ENCODE results near the gene MYBPC2. TPM values are rescaled to one million over a fixed set of nuclear protein-coding genes. Genes with fewer than 3 reads are reported as not detected.

MYBPC2 gene
- total RNA-seq, 1 donor from 2014 or later = not detected

- Mint-ChIP-seq H3K27me3 (ENCODE audit: low read depth, unreplicated experiment) (no peaks in the 10 kb centered on the region), H3K27ac (ENCODE audit: unreplicated experiment) (no peak overlapping the region), H3K4me3 (ENCODE audit: unreplicated experiment) (no peak overlapping the region), H3K36me3 (ENCODE audit: low read depth, unreplicated experiment) (no peaks in the 10 kb centered on the region), H3K4me1 (ENCODE audit: low read depth, unreplicated experiment) (no peaks in the 10 kb centered on the region), H3K9me3 (ENCODE audit: unreplicated experiment) (peaks cover 40% of the 10 kb centered on the region)
- no peak for DNase-seq (ENCODE audit: low read depth)
- peaks cover 13% of the 10 kb centered on the region for H4K20me1 ChIP-seq (ENCODE audit: insufficient read depth, low read length)
- no peaks in the 10 kb centered on the region for H3K36me3 ChIP-seq (ENCODE audit: insufficient read depth, low read length)
- no peak overlapping the region for H3K4me3 ChIP-seq (ENCODE audit: insufficient read depth, low read depth, low read length)
- no peak for FAIRE-seq
- H3K9ac ChIP-seq (ENCODE audit: low read length) = no peak overlapping the region
- no peaks in the 10 kb centered on the region for H3K79me2 ChIP-seq (ENCODE audit: insufficient read depth, low read length)
- H2AFZ ChIP-seq (ENCODE audit: low read depth, low read length) = no peak overlapping the region
- H3K27me3 ChIP-seq (ENCODE audit: insufficient read depth, low read length) = peaks cover 9% of the 10 kb centered on the region
- H3K9me3 ChIP-seq (ENCODE audit: insufficient read depth, low read depth, low read length) = no peaks in the 10 kb centered on the region
- H3K4me1 ChIP-seq (ENCODE audit: insufficient read depth, low read length) = no peaks in the 10 kb centered on the region
- TF ChIP-seq EZH2 (IDR thresholded peaks at IDR 0.05; ENCODE audit: insufficient read depth, low read length) (no peak), CTCF (IDR thresholded peaks at IDR 0.05; ENCODE audit: insufficient read depth, low read depth, low read length) (no peak)
- no peak overlapping the region for H3K4me2 ChIP-seq (ENCODE audit: low read length)
- H3K27ac ChIP-seq (ENCODE audit: low read depth, low read length) = no peak overlapping the region
Measured at GRCh38 chr19:50489461-50490011, 56.8 kb downstream of the MYBPC2 start.

GRCh38 chr19:50490411-50490811 lies 57.7 kb downstream of the MYBPC2 start:
- FAIRE-seq (no peak), DNase-seq (ENCODE audit: low read depth) (no peak)
- no peaks in the 10 kb centered on the region for H3K4me1 Mint-ChIP-seq (ENCODE audit: low read depth, unreplicated experiment)
- Histone ChIP-seq H3K9ac (ENCODE audit: low read length) (no peak overlapping the region), H3K27ac (ENCODE audit: low read depth, low read length) (no peak overlapping the region), H3K79me2 (ENCODE audit: insufficient read depth, low read length) (no peaks in the 10 kb centered on the region), H3K4me2 (ENCODE audit: low read length) (no peak overlapping the region), H4K20me1 (ENCODE audit: insufficient read depth, low read length) (peaks cover 13% of the 10 kb centered on the region), H2AFZ (ENCODE audit: low read depth, low read length) (no peak overlapping the region), H3K27me3 (ENCODE audit: insufficient read depth, low read length) (peaks cover 13% of the 10 kb centered on the region), H3K4me1 (ENCODE audit: insufficient read depth, low read length) (no peaks in the 10 kb centered on the region), H3K9me3 (ENCODE audit: insufficient read depth, low read depth, low read length) (no peaks in the 10 kb centered on the region), H3K36me3 (ENCODE audit: insufficient read depth, low read length) (no peaks in the 10 kb centered on the region), H3K4me3 (ENCODE audit: insufficient read depth, low read depth, low read length) (no peak overlapping the region)
- peaks cover 40% of the 10 kb centered on the region for H3K9me3 Mint-ChIP-seq (ENCODE audit: unreplicated experiment)
- no peaks in the 10 kb centered on the region for H3K36me3 Mint-ChIP-seq (ENCODE audit: low read depth, unreplicated experiment)
- no peaks in the 10 kb centered on the region for H3K27me3 Mint-ChIP-seq (ENCODE audit: low read depth, unreplicated experiment)
- TF ChIP-seq CTCF (IDR thresholded peaks at IDR 0.05; ENCODE audit: insufficient read depth, low read depth, low read length) = no peak
- TF ChIP-seq EZH2 (IDR thresholded peaks at IDR 0.05; ENCODE audit: insufficient read depth, low read length) = no peak
- no peak overlapping the region for H3K27ac Mint-ChIP-seq (ENCODE audit: unreplicated experiment)
- no peak overlapping the region for H3K4me3 Mint-ChIP-seq (ENCODE audit: unreplicated experiment)

- Histone ChIP-seq H3K27me3 (ENCODE audit: insufficient read depth, low read length) (peaks cover 13% of the 10 kb centered on the region), H3K4me3 (ENCODE audit: insufficient read depth, low read depth, low read length) (no peak overlapping the region), H3K36me3 (ENCODE audit: insufficient read depth, low read length) (no peaks in the 10 kb centered on the region), H3K79me2 (ENCODE audit: insufficient read depth, low read length) (no peaks in the 10 kb centered on the region), H3K27ac (ENCODE audit: low read depth, low read length) (no peak overlapping the region), H3K9ac (ENCODE audit: low read length) (no peak overlapping the region), H2AFZ (ENCODE audit: low read depth, low read length) (no peak overlapping the region), H3K4me2 (ENCODE audit: low read length) (no peak overlapping the region), H3K4me1 (ENCODE audit: insufficient read depth, low read length) (no peaks in the 10 kb centered on the region), H3K9me3 (ENCODE audit: insufficient read depth, low read depth, low read length) (no peaks in the 10 kb centered on the region), H4K20me1 (ENCODE audit: insufficient read depth, low read length) (peaks cover 13% of the 10 kb centered on the region)
- Mint-ChIP-seq H3K27me3 (ENCODE audit: low read depth, unreplicated experiment) (no peaks in the 10 kb centered on the region), H3K9me3 (ENCODE audit: unreplicated experiment) (peaks cover 39% of the 10 kb centered on the region), H3K36me3 (ENCODE audit: low read depth, unreplicated experiment) (no peaks in the 10 kb centered on the region), H3K4me3 (ENCODE audit: unreplicated experiment) (no peak overlapping the region), H3K27ac (ENCODE audit: unreplicated experiment) (no peak overlapping the region), H3K4me1 (ENCODE audit: low read depth, unreplicated experiment) (no peaks in the 10 kb centered on the region)
- no peak for DNase-seq (ENCODE audit: low read depth)
- FAIRE-seq = no peak
- no peak for TF ChIP-seq EZH2 (IDR thresholded peaks at IDR 0.05; ENCODE audit: insufficient read depth, low read length)
- no peak for TF ChIP-seq CTCF (IDR thresholded peaks at IDR 0.05; ENCODE audit: insufficient read depth, low read depth, low read length)
Measured at GRCh38 chr19:50490991-50491472, 58.3 kb downstream of the MYBPC2 start.
